Stimulated activated CD8-positive, alpha-beta memory T cell treated with anti-CD3 and anti-CD28 coated beads, Interleukin-15, amount 100 ng/mL, for 24 hours (primary cell): ENCODE data around the gene DUSP9.
"Not testable (repeated sequence)": the region's sequence is repeated elsewhere in the genome, so short reads cannot be mapped to it uniquely, and the experiment has no call there.

ENCODE experiments used
- DNase-seq: peaks from one replicate; pipeline ENCODE4 v3.0.0-alpha.2; 2020; ENCODE audit warnings: low read depth

DUSP9 gene

DNA sequence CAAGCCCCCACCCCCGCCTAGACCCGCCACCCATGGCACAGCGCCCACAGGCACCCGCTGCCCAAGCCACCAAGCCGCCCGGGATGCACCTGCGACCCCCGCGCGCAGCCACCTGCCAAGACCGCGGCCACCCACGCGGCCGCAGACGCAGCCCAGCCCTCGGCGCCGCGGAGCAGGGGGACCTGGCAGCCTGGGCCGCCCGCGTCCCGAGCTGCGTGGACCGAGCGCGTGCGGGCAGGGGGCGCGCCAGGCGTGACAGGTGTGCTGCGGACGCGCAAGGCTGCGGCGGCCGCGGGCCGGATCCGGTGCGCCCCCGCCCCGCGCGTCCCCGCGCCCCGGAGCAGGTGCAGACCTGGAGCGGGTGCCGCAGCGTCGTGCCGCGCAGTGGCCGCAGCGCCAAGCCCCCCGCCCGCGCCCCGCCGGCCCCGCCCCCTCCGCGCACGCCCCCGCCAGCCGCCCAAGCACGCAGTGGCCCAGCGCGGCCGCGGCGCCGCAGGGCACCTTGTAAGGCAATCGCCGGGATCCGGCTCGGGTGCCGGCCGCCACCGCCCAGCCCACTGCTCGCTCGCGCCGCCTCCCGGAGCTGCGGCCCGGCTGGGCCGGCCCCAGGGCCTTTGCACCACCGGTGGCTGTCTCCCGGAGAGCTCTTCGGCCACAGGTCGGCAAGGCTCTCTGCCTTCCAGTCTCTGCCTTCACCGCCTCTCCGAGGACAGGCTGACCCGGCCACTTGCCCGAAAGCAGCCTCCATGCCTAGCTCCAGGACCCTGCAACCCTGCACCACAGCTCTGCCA lies 26.6 kb downstream of the DUSP9 start, which contains the start of gene PNCK:
Gene PNCK (minus strand): TSS at position 386 of the 791 bp plus-strand sequence. CDS start 737 bp downstream, outside the sequence.
- no peak for DNase-seq

GRCh38 chrX:153674219-153674851 lies 27.3 kb downstream of the DUSP9 start:
- no peak for DNase-seq

GRCh38 chrX:153681175-153681574 lies 34.2 kb downstream of the DUSP9 start:
- DNase-seq, result no peak

GRCh38 chrX:153683486-153683885 lies 36.5 kb downstream of the DUSP9 start:
- not testable (repeated sequence) for DNase-seq

DNA sequence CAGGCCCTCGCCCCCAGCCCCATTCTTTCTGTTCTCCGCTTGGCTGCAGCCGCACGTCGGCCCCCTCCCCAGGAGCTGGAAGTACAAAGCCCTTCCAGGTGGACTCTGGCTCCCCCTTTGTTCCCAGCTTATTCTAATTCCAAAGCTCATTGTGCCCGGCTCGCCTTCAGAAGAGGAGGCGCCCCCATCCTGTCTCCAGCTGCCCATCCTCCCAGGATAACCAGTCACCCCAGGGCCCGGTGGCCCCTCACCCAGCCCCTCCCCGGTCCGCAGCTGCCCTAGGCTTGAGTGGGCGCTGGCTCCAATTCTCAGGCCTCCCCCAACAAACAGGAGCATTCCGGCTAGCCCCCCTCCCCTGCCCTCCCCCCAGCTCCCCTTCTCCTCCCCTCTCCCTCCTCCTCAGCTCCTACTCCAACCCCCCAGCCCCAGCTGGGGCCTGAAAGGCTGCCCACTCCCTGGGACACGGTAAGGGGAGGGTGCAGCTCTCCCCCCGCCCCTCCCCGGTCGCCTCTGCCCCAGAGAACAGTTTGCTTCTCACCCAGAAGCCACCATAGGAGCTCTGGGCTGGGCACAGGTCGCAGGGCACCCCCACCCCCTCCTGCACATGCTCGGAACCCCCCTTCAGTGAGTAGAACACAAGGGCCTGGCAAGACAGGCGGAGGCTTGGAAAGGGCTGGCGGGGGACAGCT lies 37.6 kb downstream of the DUSP9 start:
- no peak for DNase-seq

- no peak for DNase-seq
Measured at GRCh38 chrX:153685156-153685536, 38.1 kb downstream of the DUSP9 start.

GRCh38 chrX:153685751-153686696 lies 39.0 kb downstream of the DUSP9 start:
- DNase-seq, result no peak

DNA sequence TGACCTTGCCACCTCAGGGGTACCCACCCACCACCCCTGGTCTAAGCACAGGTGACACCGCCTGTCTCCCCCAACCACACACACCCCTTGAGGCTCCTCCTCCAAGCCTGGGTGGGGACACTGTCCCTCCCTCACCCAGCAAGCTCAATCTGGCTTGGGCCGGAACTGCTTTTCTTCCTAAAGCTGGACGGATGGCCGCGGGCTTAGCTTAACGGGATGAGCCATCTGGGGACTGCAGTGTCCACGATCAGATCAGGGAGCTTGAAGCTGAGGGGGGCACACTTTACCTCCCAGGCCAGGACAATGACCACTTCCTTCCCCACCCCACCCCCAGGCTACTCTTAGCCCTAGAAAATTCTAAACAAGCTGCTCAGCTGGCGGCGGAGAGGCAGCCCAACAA lies 39.7 kb downstream of the DUSP9 start:
- no peak for DNase-seq

DNA sequence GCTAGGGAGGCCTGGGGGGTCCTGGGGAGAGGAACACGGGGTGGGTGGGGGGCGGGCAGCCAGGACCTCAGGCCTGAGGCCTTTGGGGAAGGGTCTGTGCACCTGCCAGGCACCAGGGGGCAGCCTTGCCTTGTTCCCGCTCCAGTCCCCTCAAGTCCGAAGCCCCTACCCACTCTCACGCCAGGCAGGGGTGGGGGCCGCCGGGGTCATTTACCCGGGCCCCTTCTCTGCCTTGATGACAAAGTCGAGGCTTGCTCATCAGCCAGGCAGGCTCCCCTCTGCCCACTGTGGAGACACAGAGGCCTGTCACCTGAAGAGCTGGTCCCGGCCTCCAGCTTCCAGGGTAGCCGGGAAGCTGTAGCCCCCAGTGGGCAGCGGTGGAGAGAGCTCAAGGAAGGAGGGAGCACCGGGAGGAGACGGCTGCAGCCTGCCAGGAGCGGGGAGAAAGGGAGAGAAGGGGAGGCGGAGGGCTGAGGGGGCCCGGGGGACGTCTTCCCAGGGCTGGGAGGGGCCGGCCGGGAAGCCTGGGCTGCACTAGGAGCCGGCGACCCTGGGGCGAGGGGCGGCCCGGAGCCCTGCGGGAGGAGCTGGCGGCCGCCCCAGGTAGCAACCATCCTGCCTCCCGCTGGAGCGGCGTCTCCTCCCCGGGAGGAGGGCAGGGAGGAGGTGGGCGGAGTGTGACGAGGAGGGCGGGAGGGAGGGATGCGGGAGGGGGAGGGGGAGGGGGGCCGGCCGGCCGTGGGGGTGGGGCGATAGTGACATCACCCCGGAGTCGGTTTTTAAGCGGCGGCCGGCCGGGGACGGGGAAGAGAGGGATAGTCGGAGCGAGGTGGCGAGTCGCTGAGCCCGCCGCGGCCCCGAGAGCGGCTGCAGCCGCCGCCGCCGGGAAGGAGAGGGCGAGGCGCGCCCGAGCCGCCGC lies 40.4 kb downstream of the DUSP9 start, which contains the start of gene SLC6A8:
Gene SLC6A8 (plus strand): TSS at position 806 of the 919 bp plus-strand sequence. CDS start 649 bp downstream, outside the sequence.
- DNase-seq, result no peak

GRCh38 chrX:153688071-153688470 lies 41.1 kb downstream of the DUSP9 start:
- DNase-seq, result no peak

DNA sequence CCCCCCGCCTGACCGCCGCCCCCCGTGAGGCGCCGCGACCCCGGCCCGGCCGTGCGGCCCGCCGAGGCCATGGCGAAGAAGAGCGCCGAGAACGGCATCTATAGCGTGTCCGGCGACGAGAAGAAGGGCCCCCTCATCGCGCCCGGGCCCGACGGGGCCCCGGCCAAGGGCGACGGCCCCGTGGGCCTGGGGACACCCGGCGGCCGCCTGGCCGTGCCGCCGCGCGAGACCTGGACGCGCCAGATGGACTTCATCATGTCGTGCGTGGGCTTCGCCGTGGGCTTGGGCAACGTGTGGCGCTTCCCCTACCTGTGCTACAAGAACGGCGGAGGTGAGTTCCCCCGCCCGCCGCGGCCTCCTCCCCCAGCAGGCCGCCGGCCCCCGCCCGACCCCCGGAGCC lies 41.5 kb downstream of the DUSP9 start:
- no peak for DNase-seq

DNA sequence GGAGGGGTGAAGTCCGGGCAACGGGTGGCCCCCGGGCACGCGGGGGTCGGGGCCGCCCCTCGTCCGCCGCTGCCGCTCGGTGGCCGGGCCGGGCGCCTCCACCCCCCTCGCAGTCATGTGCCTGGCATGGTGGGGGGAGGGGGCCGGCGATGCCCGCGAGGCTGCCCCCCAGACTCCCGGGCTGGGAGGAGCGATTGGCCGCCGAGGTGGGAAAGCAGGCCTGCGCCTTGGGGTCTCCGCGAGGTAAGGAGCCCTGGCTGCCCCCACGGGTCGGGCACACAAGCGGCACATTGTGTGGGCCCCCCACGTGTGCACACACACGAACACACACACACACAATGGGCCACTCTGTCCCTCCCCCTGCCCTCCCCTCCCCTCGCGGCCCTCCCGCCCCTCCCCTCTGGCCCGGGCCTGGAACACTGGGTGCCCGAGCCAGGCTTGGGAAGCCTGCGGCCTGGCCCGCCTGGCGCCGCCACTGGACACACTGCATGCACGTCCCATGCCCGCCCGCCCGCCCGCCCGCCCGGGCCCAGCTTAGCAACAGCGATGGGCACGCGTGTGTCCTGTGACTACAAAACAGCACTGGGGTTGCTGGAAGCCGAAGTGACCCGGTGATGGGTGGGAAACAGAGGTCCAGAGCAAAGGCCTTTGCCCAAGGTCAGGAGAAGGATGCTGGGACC lies 42.0 kb downstream of the DUSP9 start:
- no peak for DNase-seq

DNA sequence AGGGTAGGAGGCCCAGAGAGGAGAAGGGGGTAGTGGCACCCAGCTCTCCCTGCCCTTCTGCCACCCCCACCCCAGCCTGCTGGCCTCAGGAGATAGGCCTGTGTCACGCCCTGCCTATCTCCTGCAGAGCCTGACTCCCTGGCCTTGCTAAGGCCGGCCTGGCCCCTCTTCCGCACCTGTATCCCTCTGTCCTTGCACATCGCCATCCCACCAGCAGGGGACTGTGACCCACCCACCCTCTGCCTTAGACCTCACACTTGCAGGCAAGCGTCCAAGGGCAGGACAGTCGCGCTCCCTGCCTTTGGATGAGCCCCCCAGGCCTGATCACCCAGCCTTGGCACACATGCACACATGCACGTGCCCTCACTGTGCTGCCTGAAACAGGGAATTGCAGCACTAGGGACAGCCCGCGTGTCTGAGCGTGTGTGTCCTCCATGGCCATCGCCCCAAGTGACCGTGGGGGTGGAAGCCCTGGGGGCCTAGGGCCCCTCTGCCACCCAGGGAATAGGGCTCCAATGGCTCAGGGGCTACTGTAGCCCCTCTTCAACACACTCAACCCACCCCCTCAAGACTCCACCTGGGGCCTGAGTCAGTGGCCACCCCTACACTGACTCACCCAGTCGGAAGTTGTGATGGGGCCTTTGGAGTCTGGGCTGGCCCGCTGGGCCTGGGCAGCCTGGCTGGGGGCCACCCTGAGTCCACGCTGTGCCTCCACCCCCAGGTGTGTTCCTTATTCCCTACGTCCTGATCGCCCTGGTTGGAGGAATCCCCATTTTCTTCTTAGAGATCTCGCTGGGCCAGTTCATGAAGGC lies 42.9 kb downstream of the DUSP9 start:
- no peak for DNase-seq

DNA sequence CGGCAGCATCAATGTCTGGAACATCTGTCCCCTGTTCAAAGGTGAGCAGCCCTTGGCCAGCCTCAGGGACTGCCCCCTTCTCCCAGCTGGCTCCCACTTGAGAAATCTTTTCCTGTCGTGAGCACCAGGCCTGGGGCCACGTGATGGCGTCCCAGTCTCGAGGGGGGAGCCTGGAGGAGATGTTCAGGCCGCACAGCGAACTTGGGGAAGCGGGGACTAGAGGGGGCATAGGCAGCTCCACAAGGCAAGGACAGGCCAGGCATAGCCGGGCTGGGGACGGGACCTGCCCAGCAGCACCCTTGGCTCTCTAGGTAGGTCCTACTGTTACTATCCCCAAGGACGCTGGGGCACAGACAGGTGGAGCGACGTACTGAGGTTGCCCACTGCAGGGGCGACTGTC lies 43.5 kb downstream of the DUSP9 start:
- no peak for DNase-seq

- not testable (repeated sequence) for DNase-seq
Measured at GRCh38 chrX:153691032-153691827, 44.2 kb downstream of the DUSP9 start.

DNA sequence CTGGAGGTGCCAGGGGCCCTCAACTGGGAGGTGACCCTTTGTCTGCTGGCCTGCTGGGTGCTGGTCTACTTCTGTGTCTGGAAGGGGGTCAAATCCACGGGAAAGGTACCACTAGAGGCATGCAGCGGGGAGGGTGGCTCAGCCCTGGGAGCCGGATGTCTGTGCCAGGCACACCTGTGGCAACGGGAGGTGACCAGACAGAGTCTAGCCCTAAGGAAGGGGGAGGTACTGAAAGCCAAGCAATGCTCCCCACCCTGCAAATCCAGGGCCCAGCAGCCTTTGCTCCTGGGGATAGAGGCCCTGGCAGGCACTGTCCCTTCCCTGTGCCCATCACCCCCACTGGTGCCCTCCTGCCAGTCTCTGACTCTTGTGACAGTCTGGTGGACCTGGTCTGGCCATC lies 45.0 kb downstream of the DUSP9 start:
- no peak for DNase-seq

GRCh38 chrX:153692611-153693156 lies 45.7 kb downstream of the DUSP9 start:
- DNase-seq, result no peak
